HL-60 (cell line): ENCODE results near the gene EHD4.

Experiments used
- DNase-seq, 2 experiments: peaks; one replicate each; pipeline ENCODE4 v3.0.0-alpha.2; 2010 to 2020; ENCODE audit warnings: low read depth in 1 of 2, low spot score in 1 of 2
- H3K27ac ChIP-seq: fragments of 250-450 bp; sonication (Bioruptor Pico); replicated peaks from 2 replicates; pipeline ENCODE4 v1.5.1; 2020; ENCODE audit warnings: mild to moderate bottlenecking, moderate library complexity
- H3K27me3 ChIP-seq: fragments of 250-450 bp; sonication (Bioruptor Pico); 2 replicates; pipeline ENCODE4 v1.5.1; 2021; ENCODE audit warnings: mild to moderate bottlenecking, moderate library complexity; ENCODE audit not compliant: insufficient read depth, poor library complexity, severe bottlenecking
- H3K4me3 ChIP-seq: replicated peaks from 2 replicates; pipeline ENCODE4 v1.5.1; 2011; ENCODE audit warnings: mild to moderate bottlenecking, control low read depth, low read length; ENCODE audit not compliant: insufficient read depth
- CTCF ChIP-seq: IDR thresholded peaks from one replicate; pipeline ENCODE4 v1.5.1; 2011; ENCODE audit warnings: low read length, control low read depth, inconsistent platforms; ENCODE audit not compliant: insufficient read depth
- GABPA ChIP-seq: IDR thresholded peaks from 2 replicates; pipeline ENCODE4 v1.6.1; 2012; ENCODE audit warnings: low read depth
- POLR2AphosphoS5 ChIP-seq: IDR thresholded peaks from 2 replicates; pipeline ENCODE4 v1.6.1; 2012; ENCODE audit warnings: low read depth
- REST ChIP-seq: IDR thresholded peaks from 2 replicates; pipeline ENCODE4 v1.6.1; 2012; ENCODE audit warnings: low read depth; ENCODE audit not compliant: insufficient replicate concordance
- SPI1 ChIP-seq: IDR thresholded peaks from 2 replicates; pipeline ENCODE4 v1.6.1; 2012; ENCODE audit warnings: low read depth, mild to moderate bottlenecking, borderline replicate concordance

Gene EHD4

GRCh38 chr15:41890050-41890690, 82.2 kb downstream of the EHD4 start:
- H3K27me3 ChIP-seq, result no peaks in the 10 kb centered on the region
- no peak overlapping the region for H3K4me3 ChIP-seq
- DNase-seq, result no peak
- H3K27ac ChIP-seq, result no peak overlapping the region
- TF ChIP-seq REST (no peak), GABPA (no peak), SPI1 (no peak), CTCF (no peak), POLR2AphosphoS5 (no peak)

- no peak for TF ChIP-seq GABPA
- TF ChIP-seq POLR2AphosphoS5, result 0 out of 2 replicates have a peak, but pooled peaks have one; percentile 23
- TF ChIP-seq CTCF, result no peak
- no peak for TF ChIP-seq REST
- peak; percentile 91 for TF ChIP-seq SPI1
- H3K27me3 ChIP-seq, result no peaks in the 10 kb centered on the region
Measured at GRCh38 chr15:41888662-41889253, 83.6 kb downstream of the EHD4 start.

GRCh38 chr15:41887893-41888292, 84.5 kb downstream of the EHD4 start:
- Histone ChIP-seq H3K27me3 (no peaks in the 10 kb centered on the region), H3K4me3 (no peak overlapping the region), H3K27ac (no peak overlapping the region)
- no peak for DNase-seq
- TF ChIP-seq GABPA (no peak), POLR2AphosphoS5 (no peak), SPI1 (no peak), CTCF (no peak), REST (no peak)

More at GRCh38 chr15:41888662-41889253, 83.6 kb downstream of the EHD4 start:
- peak; percentile 47 to 50 for DNase-seq
- Histone ChIP-seq H3K4me3 (no peak overlapping the region), H3K27ac (no peak overlapping the region)
